Ectodermal cell (in vitro differentiated cells): ENCODE measurements around the gene CMAS. TPM values are rescaled to one million over a fixed set of nuclear protein-coding genes. Genes with fewer than 3 reads are reported as not detected.
A peak's percentile ranks its signal among the peaks of the same experiment; 100 is the strongest.
"Not testable (repeated sequence)": the region's sequence is repeated elsewhere in the genome, so short reads cannot be mapped to it uniquely, and the experiment has no call there.

Experiments used
- H3K27ac ChIP-seq: 2 replicates; pipeline ENCODE4 v1.7.0; 2013; ENCODE audit warnings: mild to moderate bottlenecking, low read depth, low read length; ENCODE audit not compliant: insufficient read depth, poor library complexity, severe bottlenecking
- H3K27me3 ChIP-seq: 2 replicates; pipeline ENCODE4 v1.7.0; 2013; ENCODE audit warnings: mild to moderate bottlenecking, low read length; ENCODE audit not compliant: insufficient read depth, control insufficient read depth, poor library complexity, severe bottlenecking
- H3K36me3 ChIP-seq: one replicate; pipeline ENCODE4 v1.7.0; 2013; ENCODE audit warnings: low read length; ENCODE audit not compliant: control insufficient read depth, insufficient read depth
- H3K4me1 ChIP-seq: one replicate; pipeline ENCODE4 v1.7.0; 2013; ENCODE audit warnings: low read length; ENCODE audit not compliant: control insufficient read depth, insufficient read depth
- H3K4me3 ChIP-seq: 2 replicates; pipeline ENCODE4 v1.7.0; 2013; ENCODE audit warnings: low read depth, low read length, control low read depth; ENCODE audit not compliant: insufficient read depth
- H3K9me3 ChIP-seq: 2 replicates; pipeline ENCODE4 v1.7.0; 2013; ENCODE audit warnings: mild to moderate bottlenecking, low read length, moderate library complexity; ENCODE audit not compliant: control insufficient read depth
- WGBS, 2 experiments: methylation state at CpG; one replicate each; pipeline ENCODE4 v1.1.7; 2013; ENCODE audit warnings: missing lambda C conversion rate in 2 of 2; 5-methylcytosine and 5-hydroxymethylcytosine counted together
- polyA plus RNA-seq, 4 experiments: library from polyadenylated mRNA; stranded (reverse); fragments of 50-300 nt; gene quantifications; one replicate each; pipeline ENCODE4 v1.2.3, GENCODE V29; 2013

The CMAS gene
- 44.3 TPM for polyA plus RNA-seq (2013, experiment 1 of 4)
- 48.4 TPM for polyA plus RNA-seq (2013, experiment 2 of 4)
- polyA plus RNA-seq (2013, experiment 3 of 4), result 40.5 TPM
- 40.9 TPM for polyA plus RNA-seq (2013, experiment 4 of 4)

GRCh38 chr12:22046090-22046967, at the start of gene CMAS:
Gene CMAS, plus strand, starts transcription at chr12:22046218. Its CDS starts 86 bp downstream, at chr12:22046304.
- H3K4me3 ChIP-seq, result peak within 1 kb of the TSS; percentile 85
- peak within 1 kb of the TSS; percentile 81 for H3K27ac ChIP-seq
- no peaks in the 10 kb centered on the region for H3K4me1 ChIP-seq
- no peaks in the 10 kb centered on the region for H3K36me3 ChIP-seq
- 0 to 1% methylated on average over 64 of the region's 64 CpGs for WGBS, 2 experiments
- H3K27me3 ChIP-seq, result no peaks in the 10 kb centered on the region
- H3K9me3 ChIP-seq, result no peaks in the 10 kb centered on the region

GRCh38 chr12:21998295-21998694, 47.7 kb upstream of the CMAS start:
- no peak overlapping the region for H3K4me3 ChIP-seq
- H3K4me1 ChIP-seq, result no peaks in the 10 kb centered on the region
- WGBS, 2 experiments, result 87 to 93% methylated on average over 2 of the region's 2 CpGs
- no peaks in the 10 kb centered on the region for H3K27me3 ChIP-seq
- no peaks in the 10 kb centered on the region for H3K9me3 ChIP-seq
- no peaks in the 10 kb centered on the region for H3K36me3 ChIP-seq
- H3K27ac ChIP-seq, result no peak overlapping the region

- Histone ChIP-seq H3K27ac (no peak overlapping the region), H3K27me3 (no peaks in the 10 kb centered on the region), H3K4me1 (no peaks in the 10 kb centered on the region), H3K4me3 (no peak overlapping the region), H3K36me3 (no peaks in the 10 kb centered on the region), H3K9me3 (no peaks in the 10 kb centered on the region)
- 100% methylated on average over 1 of the region's 1 CpG for WGBS, 2 experiments
These were observed 47.2 kb upstream of the CMAS start for GRCh38 chr12:21998782-21999181.

GRCh38 chr12:22002430-22002829, 43.6 kb upstream of the CMAS start:
- Histone ChIP-seq H3K4me3 (no peak overlapping the region), H3K27me3 (no peaks in the 10 kb centered on the region), H3K9me3 (no peaks in the 10 kb centered on the region), H3K36me3 (no peaks in the 10 kb centered on the region), H3K4me1 (no peaks in the 10 kb centered on the region), H3K27ac (no peak overlapping the region)
- 100% methylated on average over 2 to 3 of the region's 3 CpGs for WGBS, 2 experiments

GRCh38 chr12:22007794-22008193, 38.2 kb upstream of the CMAS start:
- 89 to 91% methylated on average over 2 of the region's 2 CpGs for WGBS, 2 experiments
- H3K9me3 ChIP-seq, H3K36me3 ChIP-seq, H3K4me3 ChIP-seq, H3K27me3 ChIP-seq, H3K4me1 ChIP-seq, H3K27ac ChIP-seq: not testable (repeated sequence)

- WGBS, 2 experiments, result 94 to 95% methylated on average over 7 of the region's 7 CpGs
- Histone ChIP-seq H3K4me1 (no peaks in the 10 kb centered on the region), H3K4me3 (no peak overlapping the region), H3K36me3 (no peaks in the 10 kb centered on the region), H3K27me3 (no peaks in the 10 kb centered on the region), H3K27ac (no peak overlapping the region), H3K9me3 (no peaks in the 10 kb centered on the region)
These were observed 37.8 kb upstream of the CMAS start for GRCh38 chr12:22008196-22008595.

GRCh38 chr12:22014041-22014782, 31.8 kb upstream of the CMAS start:
- Histone ChIP-seq H3K27ac (no peak overlapping the region), H3K27me3 (no peaks in the 10 kb centered on the region), H3K36me3 (no peaks in the 10 kb centered on the region), H3K9me3 (no peaks in the 10 kb centered on the region), H3K4me3 (no peak overlapping the region), H3K4me1 (no peaks in the 10 kb centered on the region)
- whole genome bisulfite sequencing, 2 experiments, result 87 to 88% methylated on average over 5 to 7 of the region's 7 CpGs

- WGBS, 2 experiments, result 87 to 91% methylated on average over 7 of the region's 7 CpGs
- Histone ChIP-seq H3K9me3 (no peaks in the 10 kb centered on the region), H3K36me3 (no peaks in the 10 kb centered on the region), H3K4me3 (no peak overlapping the region), H3K27me3 (no peaks in the 10 kb centered on the region), H3K27ac (no peak overlapping the region), H3K4me1 (no peaks in the 10 kb centered on the region)
These were observed 31.3 kb upstream of the CMAS start for GRCh38 chr12:22014783-22015144.

- Histone ChIP-seq H3K4me3 (no peak overlapping the region), H3K27me3 (no peaks in the 10 kb centered on the region), H3K4me1 (no peaks in the 10 kb centered on the region), H3K9me3 (no peaks in the 10 kb centered on the region), H3K27ac (no peak overlapping the region), H3K36me3 (no peaks in the 10 kb centered on the region)
These were observed 29.0 kb upstream of the CMAS start for GRCh38 chr12:22016982-22017381.

GRCh38 chr12:22018860-22019259, 27.2 kb upstream of the CMAS start:
- Histone ChIP-seq H3K4me1 (no peaks in the 10 kb centered on the region), H3K27me3 (no peaks in the 10 kb centered on the region), H3K4me3 (no peak overlapping the region), H3K27ac (no peak overlapping the region), H3K36me3 (no peaks in the 10 kb centered on the region), H3K9me3 (no peaks in the 10 kb centered on the region)
- 98% methylated on average over 4 of the region's 6 CpGs; no CpG with 5 or more reads in 1 of the 2 experiments for WGBS, 2 experiments
